Calu3 (cell line): Measurements from ENCODE around the gene NOL11. TPM values are rescaled to one million over a fixed set of nuclear protein-coding genes. Genes with fewer than 3 reads are reported as not detected.
"Not testable (repeated sequence)": the region's sequence is repeated elsewhere in the genome, so short reads cannot be mapped to it uniquely, and the experiment has no call there.

Source experiments
- BruUV-seq: library from RNA; stranded (reverse); fragments of 400-500 nt; replicated peaks from 2 replicates; lab custom pipeline; 2021; lab: Mats Ljungman, UMichigan
- CTCF ChIA-PET: fragments of 300-600 bp; sonication (Branson Sonifier 250); formaldehyde crosslinking; loops from one replicate; lab custom pipeline; 2022; ENCODE audit warnings: antibody characterized with exemption; lab: Charles Lee
- DNase-seq: peaks from one replicate; pipeline ENCODE4 v3.0.0; 2022
- H3K27ac Mint-ChIP-seq: one replicate; pipeline ENCODE4 v1.8.0; 2022; ENCODE audit warnings: mixed read lengths; ENCODE audit not compliant: unreplicated experiment
- H3K27me3 Mint-ChIP-seq: one replicate; pipeline ENCODE4 v1.8.0; 2022; ENCODE audit warnings: mixed read lengths; ENCODE audit not compliant: unreplicated experiment
- H3K36me3 Mint-ChIP-seq: one replicate; pipeline ENCODE4 v1.8.0; 2022; ENCODE audit warnings: mild to moderate bottlenecking, moderate library complexity, mixed read lengths; ENCODE audit not compliant: insufficient read depth, unreplicated experiment
- H3K4me1 Mint-ChIP-seq: one replicate; pipeline ENCODE4 v1.8.0; 2022; ENCODE audit warnings: mild to moderate bottlenecking, low read depth, mixed read lengths; ENCODE audit not compliant: unreplicated experiment
- H3K4me3 Mint-ChIP-seq: one replicate; pipeline ENCODE4 v1.8.0; 2022; ENCODE audit warnings: mild to moderate bottlenecking, low read depth, moderate library complexity, mixed read lengths; ENCODE audit not compliant: unreplicated experiment
- H3K9me3 Mint-ChIP-seq: one replicate; pipeline ENCODE4 v1.8.0; 2022; ENCODE audit warnings: low read depth, mixed read lengths; ENCODE audit not compliant: unreplicated experiment
- CTCF ChIP-seq: fragments of 200-600 bp; IDR thresholded peaks from one replicate; pipeline ENCODE4 v1.8.0; 2022; ENCODE audit warnings: antibody characterized with exemption; ENCODE audit not compliant: unreplicated experiment
- intact Hi-C: fragments of 100-400 bp; cut with micrococcal nuclease; formaldehyde crosslinking; loops from one replicate; pipeline ENCODE4 v1.10.0; 2022; ENCODE audit not compliant: unreplicated experiment
- total RNA-seq: library from RNA; stranded (reverse); gene quantifications from 2 replicates; pipeline ENCODE4 v1.2.3, GENCODE V29; 2022

Gene NOL11
- total RNA-seq, 1 experiment from 2014 or later = 64.8 TPM

GRCh38 chr17:67753026-67753425 lies 35.3 kb downstream of the NOL11 start:
- Mint-ChIP-seq H3K36me3 (peaks cover 31% of the 10 kb centered on the region), H3K4me3 (no peak overlapping the region), H3K27ac (no peak overlapping the region), H3K4me1 (peaks cover 8% of the 10 kb centered on the region), H3K27me3 (no peaks in the 10 kb centered on the region), H3K9me3 (no peaks in the 10 kb centered on the region)
- intact Hi-C loops = no loop called here
- BruUV-seq = no TSS peak
- no peak for TF ChIP-seq CTCF
- CTCF ChIA-PET = no interaction called here
- no peak for DNase-seq

GRCh38 chr17:67754001-67754400 lies 36.3 kb downstream of the NOL11 start:
- Mint-ChIP-seq H3K36me3 (peaks cover 23% of the 10 kb centered on the region), H3K4me3 (no peak overlapping the region), H3K27ac (no peak overlapping the region), H3K9me3 (no peaks in the 10 kb centered on the region), H3K27me3 (no peaks in the 10 kb centered on the region), H3K4me1 (peaks cover 8% of the 10 kb centered on the region)
- intact Hi-C loops = no loop called here
- no peak for DNase-seq
- CTCF ChIA-PET = interaction anchor here (0.6 kb wide), 1 partner anchor 79 kb away, joined by 6 read pairs; no protein-coding TSS in a partner anchor
- no peak for TF ChIP-seq CTCF
- no TSS peak for BruUV-seq

- H3K4me1 Mint-ChIP-seq, intact Hi-C loops, H3K4me3 Mint-ChIP-seq, H3K9me3 Mint-ChIP-seq, BruUV-seq, DNase-seq, H3K27me3 Mint-ChIP-seq, H3K27ac Mint-ChIP-seq: not testable (repeated sequence)
- peaks cover 20% of the 10 kb centered on the region for H3K36me3 Mint-ChIP-seq
- CTCF ChIA-PET = interaction anchor here (0.7 kb wide), 1 partner anchor 75 kb away, joined by 3 read pairs; no protein-coding TSS in a partner anchor
Observed at GRCh38 chr17:67754686-67755085, 37.0 kb downstream of the NOL11 start.

- CTCF ChIA-PET, DNase-seq, intact Hi-C loops, H3K4me1 Mint-ChIP-seq, H3K27ac Mint-ChIP-seq, H3K27me3 Mint-ChIP-seq, H3K9me3 Mint-ChIP-seq, H3K4me3 Mint-ChIP-seq, BruUV-seq: not testable (repeated sequence)
- peaks cover 18% of the 10 kb centered on the region for H3K36me3 Mint-ChIP-seq
Observed at GRCh38 chr17:67756766-67757165, 39.0 kb downstream of the NOL11 start.

- peaks cover 8% of the 10 kb centered on the region for H3K4me1 Mint-ChIP-seq
- BruUV-seq = no TSS peak
- intact Hi-C loops = no loop called here
- TF ChIP-seq CTCF = no peak
- H3K27ac Mint-ChIP-seq = no peak overlapping the region
- CTCF ChIA-PET = interaction anchor here (0.6 kb wide), 1 partner anchor 21 kb away, joined by 4 read pairs; no protein-coding TSS in a partner anchor
- H3K27me3 Mint-ChIP-seq = no peaks in the 10 kb centered on the region
- no peak for DNase-seq
- peaks cover 4% of the 10 kb centered on the region for H3K36me3 Mint-ChIP-seq
- no peaks in the 10 kb centered on the region for H3K9me3 Mint-ChIP-seq
- no peak overlapping the region for H3K4me3 Mint-ChIP-seq
Observed at GRCh38 chr17:67759355-67760171, 41.8 kb downstream of the NOL11 start.
